MM.1S (cell line): ENCODE data around the gene CCDC148.

Source experiments
- DNase-seq: peaks from one replicate; pipeline ENCODE4 v3.0.0-alpha.2; 2015
- H2AFZ ChIP-seq: fragments of 300-600 bp; sonication (generic); 2 replicates; pipeline ENCODE4 v1.6.0; 2016; ENCODE audit warnings: antibody characterized with exemption, low read length
- H3F3A ChIP-seq: fragments of 300-600 bp; sonication (generic); 2 replicates; pipeline ENCODE4 v1.6.1; 2016; ENCODE audit warnings: mild to moderate bottlenecking, antibody characterized with exemption, low read length, moderate library complexity, mixed read lengths; ENCODE audit not compliant: insufficient read depth
- H3K27ac ChIP-seq: fragments of 300-600 bp; sonication (generic); 2 replicates; pipeline ENCODE4 v1.5.1; 2016; ENCODE audit warnings: mild to moderate bottlenecking, low read length
- H3K27me3 ChIP-seq: fragments of 300-600 bp; sonication (generic); replicated peaks from 2 replicates; pipeline ENCODE4 v1.6.0; 2016; ENCODE audit warnings: low read length; ENCODE audit not compliant: insufficient read depth
- H3K36me3 ChIP-seq: fragments of 300-600 bp; sonication (generic); replicated peaks from 2 replicates; pipeline ENCODE4 v1.6.1; 2016; ENCODE audit warnings: mild to moderate bottlenecking, low read length, mixed read lengths; ENCODE audit not compliant: insufficient read depth
- H3K4me1 ChIP-seq: fragments of 300-600 bp; sonication (generic); 2 replicates; pipeline ENCODE4 v1.6.1; 2016; ENCODE audit warnings: low read length, mixed read lengths
- H3K4me2 ChIP-seq: fragments of 300-600 bp; sonication (generic); 2 replicates; pipeline ENCODE4 v1.6.0; 2016; ENCODE audit warnings: low read depth, low read length
- H3K4me3 ChIP-seq: fragments of 300-600 bp; sonication (generic); 2 replicates; pipeline ENCODE4 v1.5.1; 2016; ENCODE audit warnings: low read length, mixed read lengths
- H3K79me2 ChIP-seq: fragments of 300-600 bp; sonication (generic); 2 replicates; pipeline ENCODE4 v1.6.1; 2016; ENCODE audit warnings: mixed run types, low read length, mixed read lengths
- H3K9ac ChIP-seq: fragments of 300-600 bp; sonication (generic); 2 replicates; pipeline ENCODE4 v1.6.1; 2016; ENCODE audit warnings: low read length, mixed read lengths
- H3K9me2 ChIP-seq: fragments of 300-600 bp; sonication (generic); replicated peaks from 2 replicates; pipeline ENCODE4 v1.6.1; 2016; ENCODE audit warnings: mild to moderate bottlenecking, low read length, mixed read lengths; ENCODE audit not compliant: insufficient read depth
- H3K9me3 ChIP-seq: fragments of 300-600 bp; sonication (generic); replicated peaks from 2 replicates; pipeline ENCODE4 v1.6.1; 2016; ENCODE audit warnings: mild to moderate bottlenecking, low read length, mixed read lengths; ENCODE audit not compliant: insufficient read depth
- H4K20me1 ChIP-seq: fragments of 300-600 bp; sonication (generic); 2 replicates; pipeline ENCODE4 v1.6.1; 2016; ENCODE audit warnings: mild to moderate bottlenecking, low read length, moderate library complexity, mixed read lengths; ENCODE audit not compliant: insufficient read depth
- EZH2 ChIP-seq: fragments of 300-600 bp; sonication (generic); optimal IDR thresholded peaks from 2 replicates; pipeline ENCODE3; 2017; ENCODE audit warnings: low read depth, mild to moderate bottlenecking, antibody characterized with exemption, low read length, mixed read lengths
- EZH2phosphoT487 ChIP-seq: fragments of 300-600 bp; sonication (generic); IDR thresholded peaks from 2 replicates; pipeline ENCODE4 v1.6.1; 2018; ENCODE audit warnings: antibody characterized with exemption, low read length
- TF ChIP-seq, protein P1 (sequence below): fragments of 300-600 bp; sonication (generic); IDR thresholded peaks from 2 replicates; pipeline ENCODE4 v1.5.1; 2016; ENCODE audit warnings: antibody characterized with exemption, low read length, mixed read lengths

The CCDC148 gene

GRCh38 chr2:158459161-158460003 lies 2.8 kb upstream of the CCDC148 start:
- Histone ChIP-seq H3K4me3 (no peak overlapping the region; the same call in 1 of the 2 replicates), H3K9ac (no peak overlapping the region), H2AFZ (no peak overlapping the region), H3K27me3 (no peaks in the 10 kb centered on the region), H4K20me1 (no peaks in the 10 kb centered on the region), H3K27ac (no peak overlapping the region), H3K4me2 (peak overlapping the region; percentile 65; the same call in 1 of the 2 replicates), H3K9me3 (no peaks in the 10 kb centered on the region), H3K36me3 (no peaks in the 10 kb centered on the region), H3K9me2 (no peaks in the 10 kb centered on the region), H3F3A (peaks cover 15% of the 10 kb centered on the region), H3K4me1 (peaks cover 18% of the 10 kb centered on the region), H3K79me2 (peaks cover 70% of the 10 kb centered on the region)
- TF ChIP-seq EZH2phosphoT487: no peak
- TF ChIP-seq, protein P1, sequence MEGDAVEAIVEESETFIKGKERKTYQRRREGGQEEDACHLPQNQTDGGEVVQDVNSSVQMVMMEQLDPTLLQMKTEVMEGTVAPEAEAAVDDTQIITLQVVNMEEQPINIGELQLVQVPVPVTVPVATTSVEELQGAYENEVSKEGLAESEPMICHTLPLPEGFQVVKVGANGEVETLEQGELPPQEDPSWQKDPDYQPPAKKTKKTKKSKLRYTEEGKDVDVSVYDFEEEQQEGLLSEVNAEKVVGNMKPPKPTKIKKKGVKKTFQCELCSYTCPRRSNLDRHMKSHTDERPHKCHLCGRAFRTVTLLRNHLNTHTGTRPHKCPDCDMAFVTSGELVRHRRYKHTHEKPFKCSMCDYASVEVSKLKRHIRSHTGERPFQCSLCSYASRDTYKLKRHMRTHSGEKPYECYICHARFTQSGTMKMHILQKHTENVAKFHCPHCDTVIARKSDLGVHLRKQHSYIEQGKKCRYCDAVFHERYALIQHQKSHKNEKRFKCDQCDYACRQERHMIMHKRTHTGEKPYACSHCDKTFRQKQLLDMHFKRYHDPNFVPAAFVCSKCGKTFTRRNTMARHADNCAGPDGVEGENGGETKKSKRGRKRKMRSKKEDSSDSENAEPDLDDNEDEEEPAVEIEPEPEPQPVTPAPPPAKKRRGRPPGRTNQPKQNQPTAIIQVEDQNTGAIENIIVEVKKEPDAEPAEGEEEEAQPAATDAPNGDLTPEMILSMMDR: no peak
- TF ChIP-seq EZH2: no peak
- DNase-seq: no peak

- H3K27me3 ChIP-seq: no peaks in the 10 kb centered on the region
- no peak for DNase-seq
- H3F3A ChIP-seq: peaks cover 15% of the 10 kb centered on the region
- TF ChIP-seq, protein P1: no peak
- TF ChIP-seq EZH2phosphoT487 (no peak), EZH2 (no peak)
- H3K4me1 ChIP-seq: peaks cover 18% of the 10 kb centered on the region
- H3K9me3 ChIP-seq: no peaks in the 10 kb centered on the region
- peak overlapping the region; percentile 77; the same call in 1 of the 2 replicates for H3K9ac ChIP-seq
- H3K9me2 ChIP-seq: no peaks in the 10 kb centered on the region
- no peaks in the 10 kb centered on the region for H4K20me1 ChIP-seq
- peaks cover 62% of the 10 kb centered on the region for H3K79me2 ChIP-seq
- peak overlapping the region; percentile 84 for H3K4me3 ChIP-seq
- no peak overlapping the region for H3K27ac ChIP-seq
- H3K36me3 ChIP-seq: no peaks in the 10 kb centered on the region
- peak overlapping the region; percentile 65 for H3K4me2 ChIP-seq
- H2AFZ ChIP-seq: no peak overlapping the region; the same call in 1 of the 2 replicates
These were observed 2.0 kb upstream of the CCDC148 start for GRCh38 chr2:158458617-158458920.

DNA sequence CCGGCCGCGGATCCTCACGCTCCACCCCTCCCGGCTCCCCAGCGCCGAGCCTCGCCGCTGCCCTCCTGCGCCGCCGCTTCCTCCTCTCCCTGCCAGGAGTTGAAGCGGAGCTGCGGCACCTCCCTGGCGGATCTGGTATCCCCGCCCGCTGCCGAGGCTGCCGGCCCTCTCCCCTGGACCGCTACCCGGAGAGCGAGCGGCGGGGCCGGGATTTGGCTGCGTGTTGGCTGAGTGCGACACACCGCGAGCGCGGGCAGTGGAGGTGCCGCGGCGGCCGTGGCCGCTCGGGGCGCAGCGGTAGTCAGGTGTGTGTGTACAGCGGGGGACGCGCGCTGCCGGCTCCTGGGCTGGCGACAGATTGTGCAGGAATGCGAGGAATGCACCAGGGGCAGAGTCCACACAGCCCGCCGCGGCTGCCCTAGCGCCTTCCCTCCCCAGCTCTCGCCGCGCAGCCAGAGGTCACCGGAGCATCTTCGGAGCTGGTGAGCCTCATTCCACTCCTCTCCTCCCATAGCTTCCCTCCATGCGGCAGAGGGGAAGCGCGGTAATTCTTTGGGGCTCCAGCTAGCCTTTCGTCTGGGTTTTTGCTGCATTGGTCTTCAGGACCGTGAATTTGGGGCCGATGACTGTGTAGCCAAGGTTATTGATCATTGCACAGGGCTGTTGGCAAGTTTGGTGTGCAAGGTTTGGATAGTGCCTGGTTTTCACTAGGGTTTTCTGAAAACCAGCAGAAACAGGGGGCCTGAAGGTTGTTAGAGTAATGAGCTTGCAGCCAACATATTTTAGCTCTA lies 1.5 kb upstream of the CCDC148 start:
- no peaks in the 10 kb centered on the region for H3K36me3 ChIP-seq
- peak overlapping the region; percentile 77 for H3K9ac ChIP-seq
- H3K9me2 ChIP-seq: no peaks in the 10 kb centered on the region
- peaks cover 18% of the 10 kb centered on the region for H3K4me1 ChIP-seq
- peak overlapping the region; percentile 73 for H2AFZ ChIP-seq
- no peaks in the 10 kb centered on the region for H3K27me3 ChIP-seq
- H3K9me3 ChIP-seq: no peaks in the 10 kb centered on the region
- peaks cover 56% of the 10 kb centered on the region for H3K79me2 ChIP-seq
- peak; percentile 78 for DNase-seq
- H3F3A ChIP-seq: peaks cover 15% of the 10 kb centered on the region
- no peaks in the 10 kb centered on the region for H4K20me1 ChIP-seq
- peak overlapping the region; percentile 79 for H3K27ac ChIP-seq
- H3K4me3 ChIP-seq: peak overlapping the region; percentile 84
- no peak for TF ChIP-seq EZH2phosphoT487
- TF ChIP-seq, protein P1: peak; percentile 39
- peak overlapping the region; percentile 65 for H3K4me2 ChIP-seq
